Activated effector memory CD4-positive, alpha-beta T cell treated with anti-CD3 and anti-CD28 coated beads, Interleukin-2, amount 50 U/mL, for 16 hours (primary cell): Measurements from ENCODE around the gene NLK.
"Not testable (repeated sequence)": the region's sequence is repeated elsewhere in the genome, so short reads cannot be mapped to it uniquely, and the experiment has no call there.

Experiments
- DNase-seq: peaks from one replicate; pipeline ENCODE4 v3.0.0-alpha.2; 2020

NLK gene

DNA sequence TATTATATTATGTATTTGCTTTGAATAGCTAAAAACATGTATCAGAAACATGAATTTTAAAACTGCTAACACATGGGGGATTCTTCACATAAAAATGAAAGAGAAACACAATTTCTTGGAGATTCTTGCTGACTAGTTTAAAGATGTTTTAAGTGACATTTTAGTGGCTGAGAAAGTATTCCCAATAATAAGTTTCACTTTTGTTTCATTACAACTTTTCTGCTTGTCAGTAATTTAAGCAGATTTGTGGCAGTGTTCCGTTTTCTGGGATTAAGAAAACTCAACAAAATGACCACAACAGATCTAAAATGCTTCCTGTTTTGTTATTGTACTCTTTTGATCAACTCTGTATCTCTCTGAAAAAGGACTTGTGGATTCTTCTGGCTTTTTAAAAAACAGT, 75.9 kb downstream of the NLK start:
- DNase-seq: no peak

- no peak for DNase-seq
Measured at GRCh38 chr17:28119046-28119445, 76.6 kb downstream of the NLK start.

DNA sequence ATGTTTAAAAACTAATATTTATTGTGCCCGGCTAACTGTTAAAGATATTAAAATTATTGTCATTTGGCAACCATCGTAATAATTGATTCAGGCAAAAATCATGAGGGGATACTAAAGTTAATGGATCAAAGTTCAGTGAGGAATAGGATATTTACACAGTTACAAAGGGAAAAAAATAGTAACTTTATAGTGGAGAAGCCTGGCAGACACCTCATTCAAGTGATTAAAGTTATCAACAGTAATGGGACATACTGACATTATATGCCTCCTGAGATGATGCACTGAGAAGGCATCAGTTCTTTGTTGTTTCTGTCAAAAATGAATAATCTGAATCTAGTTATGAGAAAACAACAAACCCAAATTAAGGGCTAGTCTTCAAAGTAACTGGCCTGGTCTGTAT, 77.1 kb downstream of the NLK start:
- DNase-seq: no peak

GRCh38 chr17:28120766-28121165, 78.3 kb downstream of the NLK start:
- DNase-seq: no peak

GRCh38 chr17:28124962-28125361, 82.5 kb downstream of the NLK start:
- DNase-seq: no peak

GRCh38 chr17:28125526-28126378, 83.3 kb downstream of the NLK start:
- DNase-seq: no peak

DNA sequence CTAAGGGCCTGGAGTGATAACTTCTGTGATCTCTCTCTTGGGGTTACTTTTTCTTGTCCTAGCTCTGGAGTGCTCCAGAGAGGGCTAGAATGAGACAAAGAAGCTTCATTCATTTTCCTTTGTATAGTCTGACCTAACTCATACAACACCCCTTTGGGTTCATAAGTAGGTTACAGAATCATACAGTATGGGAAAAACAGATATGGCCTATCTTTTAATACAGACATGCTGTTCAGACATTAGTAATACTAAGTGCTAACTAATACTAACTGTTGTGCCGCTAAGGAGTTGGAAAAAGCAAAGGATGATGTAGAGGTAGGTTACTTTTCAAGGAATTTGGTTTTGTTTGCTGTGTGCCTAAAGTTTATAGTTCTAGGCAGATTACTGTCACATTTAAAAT, 84.7 kb downstream of the NLK start:
- DNase-seq: no peak

DNA sequence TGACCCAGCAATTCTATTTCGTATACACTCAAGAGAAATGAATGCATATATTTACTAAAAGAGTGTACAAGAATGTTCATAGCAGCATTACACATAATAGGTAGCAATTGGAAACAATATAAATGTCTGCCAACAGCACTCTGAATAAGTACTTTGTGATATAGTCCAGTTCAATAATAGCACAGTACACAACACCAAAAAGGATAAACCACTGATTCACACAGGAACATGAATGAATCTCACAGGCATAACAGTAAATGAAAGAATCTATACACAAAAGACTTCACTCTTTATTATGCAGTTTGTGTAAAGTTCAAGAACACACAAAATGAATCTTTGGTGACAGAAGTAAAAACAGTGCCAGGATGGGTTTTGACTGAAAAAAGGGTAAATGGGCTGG, 86.3 kb downstream of the NLK start:
- DNase-seq: no peak

DNA sequence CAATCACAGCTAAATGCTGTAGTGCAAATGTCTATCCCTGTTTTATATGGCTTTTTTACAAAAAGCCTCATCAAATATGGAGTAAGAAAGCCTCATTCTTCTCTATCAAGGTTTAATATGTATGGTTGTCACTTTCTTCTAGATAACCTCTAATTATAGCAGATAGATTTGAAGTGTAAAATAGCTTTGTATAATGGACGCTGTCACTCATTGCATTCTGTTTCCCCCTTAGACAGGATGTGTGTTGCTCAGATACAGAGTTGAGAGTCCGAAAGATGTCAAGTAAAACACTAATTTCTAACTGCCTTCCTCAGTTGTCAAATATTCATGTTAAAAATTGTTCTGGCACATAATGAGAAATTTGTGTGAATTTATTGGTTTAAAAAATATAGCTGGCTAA, 88.0 kb downstream of the NLK start:
- no peak for DNase-seq

GRCh38 chr17:28131599-28131998, 89.1 kb downstream of the NLK start:
- DNase-seq: no peak

DNA sequence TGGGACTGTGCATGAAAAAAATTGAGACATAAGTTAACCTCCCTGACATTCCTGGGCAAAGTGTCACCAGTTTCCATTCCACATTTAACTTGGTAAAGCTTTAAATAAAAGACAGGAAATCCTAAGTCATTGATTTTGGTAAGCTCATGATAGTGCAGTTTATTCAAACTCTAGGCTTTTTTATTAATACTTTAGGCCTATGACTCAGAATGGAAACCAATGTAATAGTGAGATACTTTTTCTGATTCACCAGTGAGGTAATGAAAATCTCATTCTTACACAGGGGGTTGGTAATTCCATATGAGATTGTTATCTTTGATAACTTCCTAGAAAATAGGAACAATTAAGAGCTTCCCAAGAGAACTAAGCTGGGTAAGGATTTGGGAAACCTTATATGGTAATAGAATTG, 91.1 kb downstream of the NLK start:
- no peak for DNase-seq

DNA sequence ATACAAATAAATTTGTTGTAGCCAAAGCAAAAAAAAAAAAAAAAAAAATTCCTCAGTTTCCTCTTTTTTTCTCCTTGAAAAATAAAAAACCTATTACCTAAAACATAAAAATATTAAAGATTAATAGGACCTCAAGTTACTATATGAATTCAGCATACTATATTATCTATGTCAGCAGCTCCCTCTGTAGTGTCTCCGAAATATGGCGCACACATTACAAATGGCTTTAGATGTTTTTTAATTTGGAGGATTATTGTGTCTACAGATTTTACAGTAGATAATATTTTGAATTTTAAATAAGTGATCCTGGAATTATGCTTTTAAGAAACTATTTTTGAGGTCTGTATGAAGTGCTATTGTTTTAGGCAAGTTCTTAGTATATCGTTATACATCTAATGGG, 94.4 kb downstream of the NLK start:
- DNase-seq: no peak

GRCh38 chr17:28139822-28140221, 97.3 kb downstream of the NLK start:
- DNase-seq: no peak

DNA sequence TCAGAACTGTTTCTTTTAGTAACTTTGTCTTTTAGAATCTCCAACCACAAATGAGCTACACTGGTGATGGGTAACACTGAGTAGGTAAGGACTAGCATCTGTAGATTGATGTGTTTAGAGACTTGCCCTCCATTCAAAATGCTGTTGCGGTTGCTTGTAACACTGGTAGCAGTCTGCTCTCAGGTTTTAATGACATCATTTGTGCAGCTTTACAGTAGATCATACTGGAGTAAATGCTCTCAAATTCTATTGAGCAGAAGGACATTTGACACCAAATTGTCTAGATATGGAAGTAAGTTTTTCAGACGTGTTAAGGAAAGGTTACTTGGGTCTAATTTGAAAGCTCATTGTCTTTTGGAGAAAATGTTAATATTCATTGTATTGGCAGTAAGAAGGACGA, 98.8 kb downstream of the NLK start:
- DNase-seq: no peak

GRCh38 chr17:28141773-28142172, 99.3 kb downstream of the NLK start:
- no peak for DNase-seq

DNA sequence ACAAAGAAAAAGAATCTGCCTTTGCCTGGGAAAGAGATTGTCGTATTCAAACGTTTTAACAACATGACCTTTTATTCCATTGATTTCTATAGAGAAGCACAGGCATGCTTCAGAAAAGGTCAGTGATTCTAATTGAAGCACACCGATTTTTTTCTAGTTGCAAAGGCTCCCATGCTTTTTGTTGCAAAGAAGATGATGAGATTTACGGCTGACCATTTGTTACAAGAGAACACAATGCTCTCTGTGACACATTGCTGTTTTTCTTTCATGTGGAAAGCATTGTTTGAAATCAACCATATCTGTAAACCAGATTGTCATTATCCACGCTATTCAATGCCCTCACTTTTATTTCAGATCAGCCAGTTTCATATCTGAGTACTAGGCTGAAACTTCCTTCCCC, 99.8 kb downstream of the NLK start:
- DNase-seq: no peak

DNA sequence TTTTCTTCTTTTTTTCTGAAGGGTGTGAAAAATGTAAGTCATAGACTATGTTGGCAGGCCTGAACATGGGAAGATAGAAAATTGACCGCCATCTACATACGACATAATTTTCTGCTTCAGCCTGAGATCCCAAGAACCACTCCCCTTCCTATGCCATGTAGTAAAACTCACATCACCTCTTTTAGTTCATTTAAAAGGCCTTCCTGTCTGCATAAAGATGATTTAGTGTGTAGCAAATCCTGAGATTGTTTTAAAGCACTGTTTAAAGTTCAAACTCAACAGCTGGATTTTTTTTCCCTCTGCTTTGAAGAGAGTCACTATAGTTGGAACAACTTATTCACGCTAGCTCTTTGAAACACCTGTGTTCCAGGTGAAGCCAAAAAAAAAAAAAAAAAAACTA, 101.5 kb downstream of the NLK start:
- no peak for DNase-seq

- DNase-seq: no peak
Measured at GRCh38 chr17:28145348-28145747, 102.9 kb downstream of the NLK start.

DNA sequence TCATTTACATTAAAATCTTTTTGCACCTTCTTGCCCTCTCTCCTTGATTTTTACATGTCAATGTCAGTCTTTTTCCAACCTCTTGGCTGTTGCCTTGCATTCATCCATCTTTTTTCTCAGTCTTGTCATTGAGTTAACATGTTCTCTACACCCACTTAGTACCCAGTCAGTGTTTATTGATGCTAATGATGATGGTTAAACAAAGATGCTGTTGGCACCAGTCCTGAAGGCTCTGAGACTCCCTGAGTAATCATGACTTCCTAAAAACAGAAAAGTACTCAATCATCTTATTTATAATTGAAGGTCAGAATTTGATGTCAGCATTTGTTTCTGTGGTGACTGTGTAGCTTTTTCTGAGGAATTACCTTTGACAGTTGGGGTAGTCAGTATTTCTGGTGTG, 104.5 kb downstream of the NLK start:
- no peak for DNase-seq

GRCh38 chr17:28151001-28151400, 108.5 kb downstream of the NLK start:
- no peak for DNase-seq

DNA sequence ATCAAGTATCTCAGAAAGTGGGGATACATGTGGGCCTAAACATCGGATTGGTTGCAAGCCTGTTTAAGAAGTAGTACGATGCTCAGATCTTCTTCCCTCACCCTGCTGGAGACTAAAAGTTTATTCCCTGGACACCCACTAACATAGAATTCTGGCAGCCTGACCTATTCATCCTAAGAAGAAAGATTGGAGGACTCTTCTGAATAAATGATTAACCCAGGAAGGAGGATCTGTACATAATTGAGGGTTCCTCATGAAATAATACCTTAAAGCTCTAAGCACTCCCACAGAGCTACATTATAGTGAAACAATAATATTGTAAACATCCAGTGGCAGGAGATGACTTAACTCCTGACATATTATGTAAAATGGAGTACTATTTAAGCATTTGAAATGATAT, 111.7 kb downstream of the NLK start:
- no peak for DNase-seq

- not testable (repeated sequence) for DNase-seq
Measured at GRCh38 chr17:28155405-28155804, 112.9 kb downstream of the NLK start.

DNA sequence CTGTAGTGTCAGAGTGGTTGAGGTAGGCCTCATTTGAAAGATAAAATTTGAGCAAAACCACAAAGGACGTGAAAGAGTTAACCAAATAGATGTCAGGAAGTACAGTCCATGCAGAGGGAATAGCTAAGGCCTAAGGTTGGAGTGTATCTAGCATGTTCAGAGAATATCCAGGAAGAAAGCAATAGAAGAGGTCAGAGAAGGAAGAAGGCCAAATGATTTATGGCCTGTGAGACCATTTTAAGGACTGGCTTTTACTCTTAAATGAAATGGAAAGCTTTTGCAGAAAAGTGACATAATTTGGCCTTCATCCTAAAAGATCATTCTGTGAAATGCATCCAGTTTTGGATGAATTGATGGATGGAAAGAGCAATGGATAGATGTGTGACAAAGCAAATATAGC, 116.5 kb downstream of the NLK start:
- DNase-seq: no peak

GRCh38 chr17:28159924-28160323, 117.4 kb downstream of the NLK start:
- no peak for DNase-seq

DNA sequence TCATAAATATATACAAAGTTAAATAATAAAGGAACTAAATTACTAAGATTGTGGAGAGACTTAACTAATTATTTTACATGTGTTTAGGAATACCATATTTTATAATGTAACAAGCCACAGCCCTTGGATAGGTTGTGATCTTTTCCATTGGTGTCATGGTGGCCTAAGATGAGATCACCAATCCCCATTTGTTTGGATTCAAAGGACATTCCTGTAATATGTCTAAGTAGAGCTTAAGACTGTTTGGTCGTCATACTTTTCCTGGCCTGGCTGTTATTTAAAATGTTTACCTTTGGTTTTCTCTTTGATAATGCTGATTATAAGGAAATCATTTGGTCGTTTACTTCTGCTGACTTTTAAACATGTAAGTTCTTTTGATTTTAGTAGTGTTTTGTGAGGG, 118.1 kb downstream of the NLK start:
- no peak for DNase-seq
